ENCODE measurements around the gene OCA2.

Gene OCA2

GRCh38 chr15:28043691-28044091 lies 55.4 kb downstream of the OCA2 start:
- H3K4me3 ChIP-seq (ENCODE audit: control insufficient read depth, low read depth, low read length): no peak overlapping the region
- no peak for DNase-seq (ENCODE audit: low read depth)
- no peak for TF ChIP-seq CTCF (conservative IDR thresholded peaks at IDR 0.05; ENCODE audit: control insufficient read depth, insufficient read depth, low read depth, low read length)

GRCh38 chr15:28037969-28038590 lies 61.0 kb downstream of the OCA2 start:
- TF ChIP-seq CTCF (conservative IDR thresholded peaks at IDR 0.05; ENCODE audit: control insufficient read depth, insufficient read depth, low read depth, low read length): no peak

GRCh38 chr15:28033443-28033842 lies 65.7 kb downstream of the OCA2 start:
- DNase-seq (ENCODE audit: low read depth): no peak
- TF ChIP-seq CTCF (conservative IDR thresholded peaks at IDR 0.05; ENCODE audit: control insufficient read depth, insufficient read depth, low read depth, low read length): no peak
- H3K4me3 ChIP-seq (ENCODE audit: control insufficient read depth, low read depth, low read length): no peak overlapping the region

More at GRCh38 chr15:28037969-28038590, 61.0 kb downstream of the OCA2 start:
- H3K4me3 ChIP-seq (ENCODE audit: control insufficient read depth, low read depth, low read length): no peak overlapping the region
- no peak for DNase-seq (ENCODE audit: low read depth)

- H3K4me3 ChIP-seq (ENCODE audit: control insufficient read depth, low read depth, low read length): no peak overlapping the region
- no peak for TF ChIP-seq CTCF (conservative IDR thresholded peaks at IDR 0.05; ENCODE audit: control insufficient read depth, insufficient read depth, low read depth, low read length)
- DNase-seq (ENCODE audit: low read depth): no peak
Observed at GRCh38 chr15:28030801-28031200, 68.3 kb downstream of the OCA2 start.

GRCh38 chr15:28027714-28028076 lies 71.4 kb downstream of the OCA2 start:
- TF ChIP-seq CTCF (conservative IDR thresholded peaks at IDR 0.05; ENCODE audit: control insufficient read depth, insufficient read depth, low read depth, low read length): no peak
- DNase-seq (ENCODE audit: low read depth): no peak
- no peak overlapping the region for H3K4me3 ChIP-seq (ENCODE audit: control insufficient read depth, low read depth, low read length)

GRCh38 chr15:28026764-28027713 lies 72.1 kb downstream of the OCA2 start:
- DNase-seq (ENCODE audit: low read depth): no peak
- no peak for TF ChIP-seq CTCF (conservative IDR thresholded peaks at IDR 0.05; ENCODE audit: control insufficient read depth, insufficient read depth, low read depth, low read length)
- no peak overlapping the region for H3K4me3 ChIP-seq (ENCODE audit: control insufficient read depth, low read depth, low read length)
